K562 (cell line): ENCODE measurements around the gene PEX10. TPM values are rescaled to one million over a fixed set of nuclear protein-coding genes. Genes with fewer than 3 reads are reported as not detected.
A peak's percentile ranks its signal among the peaks of the same experiment; 100 is the strongest.

Experiments
- ATAC-seq: fragments of 200-7000 bp; cut with Tn5 transposase; 3 replicates; pipeline ENCODE4 v1.9.1; 2020; ENCODE audit warnings: moderate library complexity
- BruUV-seq: library from RNA; stranded (reverse); fragments of 400-500 nt; replicated peaks from 2 replicates; lab custom pipeline; 2021; lab: Mats Ljungman, UMichigan
- CTCF ChIA-PET: fragments of 300-600 bp; formaldehyde crosslinking; extraction: SDS; loops from one replicate; lab custom pipeline; 2021; ENCODE audit warnings: low intra/inter-chr PET ratio; lab: Yijun Ruan, JAX
- POLR2A ChIA-PET: fragments of 300-600, 350-650 bp; sonication (Branson Sonifier 250); formaldehyde crosslinking; extraction: SDS; loops from one replicate; lab custom pipeline; 2021; ENCODE audit warnings: antibody characterized with exemption, inconsistent platforms; lab: Yijun Ruan, JAX
- DNase-seq, 4 experiments: peaks; one replicate each; pipeline versions ENCODE4 v3.0.0 to v3.0.0-alpha.2; 2011 to 2018; ENCODE audit warnings: low spot score in 3 of 4, mixed read lengths in 3 of 4; ENCODE audit errors: extremely low read depth in 1 of 4
- FAIRE-seq: peaks from 2 replicates; lab custom pipeline; 2011; peaks lifted over from hg19 to GRCh38; lab: Jason Lieb, UNC
- H2AFZ ChIP-seq: 2 replicates; pipeline ENCODE4 v1.6.0; 2011; ENCODE audit warnings: low read depth, low read length, control low read depth, inconsistent platforms
- H3K27ac ChIP-seq: fragments of 200-600 bp; 3 replicates; pipeline ENCODE4 v1.8.0; 2011; ENCODE audit warnings: low read depth, mild to moderate bottlenecking, control low read depth, inconsistent platforms, low read length, moderate library complexity, mixed read lengths; ENCODE audit errors: extremely low read depth
- H3K27me3 ChIP-seq, 2 experiments: fragments of 300-600 bp in 1 of 2; 2 replicates in 1 of 2; 3 replicates in 1 of 2; pipeline versions ENCODE4 v1.6.0 to v1.8.0; 2011; ENCODE audit warnings: inconsistent platforms in 2 of 2, low read length in 2 of 2, mild to moderate bottlenecking in 1 of 2, mixed read lengths in 1 of 2, moderate library complexity in 1 of 2; ENCODE audit not compliant: control insufficient read depth in 2 of 2, insufficient read depth in 2 of 2
- H3K36me3 ChIP-seq: fragments of 300-600 bp; 3 replicates; pipeline ENCODE4 v1.8.0; 2011; ENCODE audit warnings: mild to moderate bottlenecking, low read length, inconsistent platforms; ENCODE audit not compliant: control insufficient read depth, insufficient read depth
- H3K4me1 ChIP-seq, 2 experiments: fragments of 200-600 bp in 1 of 2; replicated peaks in 1 of 2; 2 replicates in 1 of 2; 3 replicates in 1 of 2; pipeline versions ENCODE4 v1.5.1 to v1.8.0; 2011; ENCODE audit warnings: inconsistent platforms in 2 of 2, low read length in 2 of 2, mild to moderate bottlenecking in 1 of 2, mixed read lengths in 1 of 2, moderate library complexity in 1 of 2; ENCODE audit not compliant: control insufficient read depth in 2 of 2, insufficient read depth in 2 of 2
- H3K4me2 ChIP-seq: 2 replicates; pipeline ENCODE4 v1.6.1; 2011; ENCODE audit warnings: low read length, control low read depth, inconsistent platforms, mixed read lengths; ENCODE audit not compliant: insufficient read depth
- H3K4me3 ChIP-seq: fragments of 200-600 bp; sonication (generic), shearing (Covaris generic); 2 replicates; pipeline ENCODE4 v1.5.1; 2016; ENCODE audit warnings: control low read depth, inconsistent platforms
- H3K79me2 ChIP-seq: fragments of 200-600 bp; 3 replicates; pipeline ENCODE4 v1.8.0; 2011; ENCODE audit warnings: low read length, inconsistent platforms; ENCODE audit not compliant: control insufficient read depth, insufficient read depth
- H3K9ac ChIP-seq, 2 experiments: 2 replicates each; pipeline versions ENCODE4 v1.6.0 to v1.6.1; 2011; ENCODE audit warnings: low read depth in 2 of 2, low read length in 2 of 2, control low read depth in 1 of 2, inconsistent platforms in 1 of 2, mild to moderate bottlenecking in 1 of 2, mixed read lengths in 1 of 2; ENCODE audit not compliant: insufficient read depth in 1 of 2
- H3K9me1 ChIP-seq: one replicate; pipeline ENCODE4 v1.6.0; 2011; ENCODE audit warnings: inconsistent platforms, mild to moderate bottlenecking, low read length, moderate library complexity; ENCODE audit not compliant: control insufficient read depth, insufficient read depth
- H3K9me3 ChIP-seq: replicated peaks from 2 replicates; pipeline ENCODE4 v1.5.1; 2011; ENCODE audit warnings: low read depth, low read length, inconsistent platforms; ENCODE audit not compliant: control insufficient read depth, insufficient read depth
- H4K20me1 ChIP-seq: replicated peaks from 2 replicates; pipeline ENCODE4 v1.6.1; 2011; ENCODE audit warnings: low read length, inconsistent platforms, mixed read lengths; ENCODE audit not compliant: control insufficient read depth, insufficient read depth
- ARID4B ChIP-seq: sonication (generic); formaldehyde crosslinking; IDR thresholded peaks from 2 replicates; pipeline ENCODE4 v1.8.0; 2022; ENCODE audit warnings: mild to moderate bottlenecking, missing genetic modification reagents
- JUND ChIP-seq, 2 experiments: IDR thresholded peaks; 2 replicates in 1 of 2; 3 replicates in 1 of 2; pipeline ENCODE4 v1.6.1; 2011; ENCODE audit warnings: borderline replicate concordance in 2 of 2, low read depth in 2 of 2, low read length in 2 of 2, improper control_type of control experiment in 1 of 2, missing biosample characterization in 1 of 2, missing genetic modification characterization in 1 of 2, missing genetic modification reagents in 1 of 2
- RAD51 ChIP-seq: fragments of 450-650 bp; IDR thresholded peaks from 2 replicates; pipeline ENCODE4 v1.7.1; 2016; ENCODE audit warnings: low read depth, mild to moderate bottlenecking, borderline replicate concordance
- ZNF263 ChIP-seq: sonication (generic); formaldehyde crosslinking; IDR thresholded peaks from 2 replicates; pipeline ENCODE4 v1.8.0; 2022; ENCODE audit warnings: mild to moderate bottlenecking, missing genetic modification reagents, borderline replicate concordance
- WGBS: fragments of 100-300 bp; shearing (Covaris generic); methylation state at CpG from one replicate; pipeline ENCODE4 v1.1.6; 2016; ENCODE audit warnings: low coverage, mixed read lengths; ENCODE audit not compliant: insufficient coverage; ENCODE audit errors: missing lambda C conversion rate; 5-methylcytosine and 5-hydroxymethylcytosine counted together
- in situ Hi-C: fragments of 300-500 bp; cut with MboI; formaldehyde crosslinking; loops from 4 replicates; pipeline ENCODE4 v1.15.0; 2018; ENCODE audit warnings: inconsistent platforms, mixed read lengths
- intact Hi-C: fragments of 100-400 bp; cut with micrococcal nuclease; formaldehyde crosslinking; loops from 2 replicates; pipeline ENCODE4 v1.14.2; 2022
- polyA plus RNA-seq, 8 experiments: library from polyadenylated mRNA; depleted of rRNA in 4 of 8; stranded (reverse) in 5 of 8; unstranded in 3 of 8; fragments of >200 nt; fragmentation: Nextera tagmentation in 2 of 8; fragmentation: Illumina TruSeq in 1 of 8; extraction: Ambion mirVana in 2 of 8; extraction: Trizol in 1 of 8; gene quantifications; 2 replicates each; pipeline versions ENCODE4 v1.2.1 to v1.2.3, GENCODE V29; 2011 to 2014; ENCODE audit warnings: inconsistent platforms in 1 of 8, missing spikeins in 1 of 8
- total RNA-seq, 7 experiments: library from RNA; depleted of rRNA in 6 of 7; stranded (reverse); fragments of >200 nt in 6 of 7; fragmentation: Illumina TruSeq in 2 of 7; extraction: Trizol in 2 of 7; gene quantifications; 2 replicates each; pipeline versions ENCODE4 v1.2.1 to v1.2.3, GENCODE V29; 2011 to 2021; ENCODE audit warnings: low replicate concordance in 1 of 7
- TF ChIP-seq, protein P1 (sequence below), 2 experiments: IDR thresholded peaks; 2 replicates each; pipeline ENCODE4 v1.6.1; 2012; ENCODE audit warnings: improper control_type of control experiment in 2 of 2, low read depth in 2 of 2, low read length in 2 of 2, borderline replicate concordance in 1 of 2

Gene PEX10
- total and polyA plus RNA-seq, 9 of the 15 experiments (the other 6 are each of a cell fraction or from before 2014, with no cell fraction given) = 0.03 to 26.2 (median 8.7) TPM

- no peak for TF ChIP-seq ARID4B (CRISPR knock-in tag)
- TF ChIP-seq RAD51 = peak; percentile 46; the same call in 1 of the 2 replicates
- TF ChIP-seq, all 486 proteins: peak for 4
Measured at GRCh38 chr1:2454227-2454626, 41.9 kb upstream of the PEX10 start (continued).

DNA sequence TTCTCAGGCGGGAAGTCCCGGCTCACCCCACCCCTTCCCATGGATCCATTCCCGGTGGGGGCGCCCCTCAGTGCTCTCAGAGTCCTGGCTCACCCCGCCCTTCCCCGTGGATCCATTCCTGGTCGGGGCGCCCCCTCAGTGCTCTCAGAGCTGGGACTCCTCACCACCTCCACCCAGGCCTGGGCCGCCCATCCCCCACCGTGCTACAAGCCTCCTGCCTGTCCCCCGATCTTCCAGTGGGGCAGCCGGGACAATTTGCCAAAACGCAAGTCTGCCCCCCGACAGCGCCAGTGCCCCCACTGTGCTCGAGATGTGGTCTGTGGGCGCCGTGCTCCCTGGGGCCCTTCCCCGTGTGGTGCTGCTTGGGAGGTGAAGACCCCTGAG is 40.6 kb upstream of the PEX10 start:
- Histone ChIP-seq H3K4me2 (no peak overlapping the region), H3K9me3 (no peaks in the 10 kb centered on the region), H3K4me1 (peaks cover 0 to 72% of the 10 kb centered on the region in 2 experiments; a peak in 3 of 5 replicates), H3K27me3 (peaks cover 23 to 75% of the 10 kb centered on the region in 2 experiments; a peak in 3 of 5 replicates), H3K79me2 (no peaks in the 10 kb centered on the region), H3K4me3 (no peak overlapping the region), H3K9me1 (no peaks in the 10 kb centered on the region), H2AFZ (no peak overlapping the region), H3K9ac (no peak overlapping the region), H3K27ac (no peak overlapping the region), H3K36me3 (no peaks in the 10 kb centered on the region), H4K20me1 (peaks cover 9% of the 10 kb centered on the region; the same call in 1 of the 2 replicates)
- TF ChIP-seq JUND (IDR thresholded peaks at IDR 0.05; ENCODE audit: borderline replicate concordance, low read depth, low read length) (no peak), JUND (tag; IDR thresholded peaks at IDR 0.05; ENCODE audit: borderline replicate concordance, low read depth, low read length) (no peak), ZNF263 (CRISPR knock-in tag) (peak; percentile 58; the same call in 1 of the 2 replicates)
- TF ChIP-seq, protein P1, sequence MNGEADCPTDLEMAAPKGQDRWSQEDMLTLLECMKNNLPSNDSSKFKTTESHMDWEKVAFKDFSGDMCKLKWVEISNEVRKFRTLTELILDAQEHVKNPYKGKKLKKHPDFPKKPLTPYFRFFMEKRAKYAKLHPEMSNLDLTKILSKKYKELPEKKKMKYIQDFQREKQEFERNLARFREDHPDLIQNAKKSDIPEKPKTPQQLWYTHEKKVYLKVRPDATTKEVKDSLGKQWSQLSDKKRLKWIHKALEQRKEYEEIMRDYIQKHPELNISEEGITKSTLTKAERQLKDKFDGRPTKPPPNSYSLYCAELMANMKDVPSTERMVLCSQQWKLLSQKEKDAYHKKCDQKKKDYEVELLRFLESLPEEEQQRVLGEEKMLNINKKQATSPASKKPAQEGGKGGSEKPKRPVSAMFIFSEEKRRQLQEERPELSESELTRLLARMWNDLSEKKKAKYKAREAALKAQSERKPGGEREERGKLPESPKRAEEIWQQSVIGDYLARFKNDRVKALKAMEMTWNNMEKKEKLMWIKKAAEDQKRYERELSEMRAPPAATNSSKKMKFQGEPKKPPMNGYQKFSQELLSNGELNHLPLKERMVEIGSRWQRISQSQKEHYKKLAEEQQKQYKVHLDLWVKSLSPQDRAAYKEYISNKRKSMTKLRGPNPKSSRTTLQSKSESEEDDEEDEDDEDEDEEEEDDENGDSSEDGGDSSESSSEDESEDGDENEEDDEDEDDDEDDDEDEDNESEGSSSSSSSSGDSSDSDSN (IDR thresholded peaks at IDR 0.05; ENCODE audit: borderline replicate concordance in 1 of 2, low read depth in 2 of 2, low read length in 2 of 2) = 0 out of 4 replicates have a peak, but pooled peaks of 1 of the 2 experiments have one; percentile 11
- intact Hi-C loops (no loop called here), in situ Hi-C loops (no loop called here)
- WGBS = 2% methylated on average over 14 of the region's 19 CpGs
- ChIA-PET CTCF (no interaction called here), POLR2A (interaction anchor here (0.6 to 1.0 kb wide), 2 partner anchors 73 to 94 kb away, joined by 3 read pairs; partner anchors contain the start of gene PANK4)
- DNase-seq (no peak), ATAC-seq (no peak), FAIRE-seq (no peak)
- no TSS peak for BruUV-seq
